ENCODE results near the gene TRMT44.

GRCh38 chr4:8405516-8405875, 35.1 kb upstream of the TRMT44 start:
- TF ChIP-seq POLR2A (IDR thresholded peaks at IDR 0.05; ENCODE audit: low read length): no peak
- TF ChIP-seq GATA1 (IDR thresholded peaks at IDR 0.05; ENCODE audit: low read depth, low read length): no peak
